NCI-H774 (cell line): ENCODE results near the gene TMTC4.
"Not testable (repeated sequence)": the region's sequence is repeated elsewhere in the genome, so short reads cannot be mapped to it uniquely, and the experiment has no call there.

Source experiments
- DNase-seq: peaks from one replicate; lab custom pipeline; 2025; lab: John Stamatoyannopoulos, UW

Gene TMTC4

GRCh38 chr13:100674572-100674871 is at the start of gene TMTC4:
TSS of gene TMTC4 (minus strand) at chr13:100674795. CDS start at chr13:100670362, 4,433 bp downstream.
- no peak for DNase-seq

GRCh38 chr13:100722517-100722916 is 47.9 kb upstream of the TMTC4 start:
- no peak for DNase-seq

GRCh38 chr13:100721885-100722512 is 47.4 kb upstream of the TMTC4 start:
- DNase-seq: no peak

GRCh38 chr13:100715604-100716003 is 41.0 kb upstream of the TMTC4 start:
- DNase-seq: no peak

GRCh38 chr13:100714478-100714877 is 39.9 kb upstream of the TMTC4 start:
- no peak for DNase-seq

GRCh38 chr13:100710176-100710575 is 35.6 kb upstream of the TMTC4 start:
- no peak for DNase-seq

- no peak for DNase-seq
Observed at GRCh38 chr13:100707818-100708740, 33.5 kb upstream of the TMTC4 start.

- not testable (repeated sequence) for DNase-seq
Observed at GRCh38 chr13:100698331-100698730, 23.7 kb upstream of the TMTC4 start.

GRCh38 chr13:100695509-100695773 is 20.8 kb upstream of the TMTC4 start:
- DNase-seq: no peak

GRCh38 chr13:100694722-100695508 is 20.3 kb upstream of the TMTC4 start:
- DNase-seq: no peak

- DNase-seq: no peak
Observed at GRCh38 chr13:100689191-100689590, 14.6 kb upstream of the TMTC4 start.

- DNase-seq: no peak
Observed at GRCh38 chr13:100680131-100680530, 5.5 kb upstream of the TMTC4 start.

- DNase-seq: not testable (repeated sequence)
Observed at GRCh38 chr13:100677128-100677527, 2.5 kb upstream of the TMTC4 start.

- DNase-seq: no peak
Observed at GRCh38 chr13:100675661-100676129, 1.1 kb upstream of the TMTC4 start.

- DNase-seq: peak; percentile 96
Observed at GRCh38 chr13:100674872-100675660, 471 bp upstream of the TMTC4 start.

- no peak for DNase-seq
Observed at GRCh38 chr13:100673713-100674571, 653 bp downstream of the TMTC4 start.

- no peak for DNase-seq
Observed at GRCh38 chr13:100673376-100673712, 1.3 kb downstream of the TMTC4 start.

GRCh38 chr13:100671389-100672182 is 3.0 kb downstream of the TMTC4 start:
- DNase-seq: no peak

GRCh38 chr13:100668408-100668807 is 6.2 kb downstream of the TMTC4 start:
- no peak for DNase-seq

GRCh38 chr13:100667894-100668293 is 6.7 kb downstream of the TMTC4 start:
- no peak for DNase-seq
